Measurements from ENCODE around the gene IGSF9.

The IGSF9 gene

DNA sequence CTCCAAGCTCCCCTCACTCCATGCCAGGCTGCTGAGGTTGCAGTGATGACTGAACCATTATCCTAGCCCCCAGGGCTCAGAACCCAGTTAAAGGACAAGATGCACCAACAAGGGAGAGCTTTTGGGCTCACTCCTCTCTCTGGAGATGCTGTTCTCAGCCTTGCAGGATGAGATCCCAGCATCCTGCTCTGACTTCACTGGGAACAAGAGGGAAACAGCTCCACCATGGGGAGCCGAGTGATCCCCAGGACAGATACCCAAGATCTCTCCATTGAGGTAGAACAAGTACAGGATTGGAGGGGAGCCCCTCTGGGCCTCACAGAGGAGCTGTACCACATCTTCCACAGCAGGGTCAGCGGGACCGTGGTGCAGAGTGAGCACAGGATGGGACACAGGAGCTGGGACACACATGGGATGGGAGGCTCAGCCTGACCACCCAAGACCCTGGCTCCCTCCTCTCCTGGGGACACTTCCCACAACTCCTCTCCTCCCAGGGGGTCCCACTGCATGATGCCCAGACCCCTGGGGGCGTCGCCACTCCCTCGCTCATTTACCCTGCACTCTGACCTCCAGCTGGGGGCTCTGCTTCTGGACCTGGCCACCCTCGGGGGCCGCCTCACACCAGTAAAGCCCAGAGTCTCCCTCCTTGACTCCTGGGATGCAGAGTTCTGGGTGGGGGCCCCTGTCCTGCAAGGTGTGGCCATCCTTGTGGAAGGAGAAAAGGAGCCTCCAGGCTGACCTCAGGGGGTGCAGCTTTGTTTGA, 27.2 kb upstream of the IGSF9 start:
- DNase-seq = no peak

DNA sequence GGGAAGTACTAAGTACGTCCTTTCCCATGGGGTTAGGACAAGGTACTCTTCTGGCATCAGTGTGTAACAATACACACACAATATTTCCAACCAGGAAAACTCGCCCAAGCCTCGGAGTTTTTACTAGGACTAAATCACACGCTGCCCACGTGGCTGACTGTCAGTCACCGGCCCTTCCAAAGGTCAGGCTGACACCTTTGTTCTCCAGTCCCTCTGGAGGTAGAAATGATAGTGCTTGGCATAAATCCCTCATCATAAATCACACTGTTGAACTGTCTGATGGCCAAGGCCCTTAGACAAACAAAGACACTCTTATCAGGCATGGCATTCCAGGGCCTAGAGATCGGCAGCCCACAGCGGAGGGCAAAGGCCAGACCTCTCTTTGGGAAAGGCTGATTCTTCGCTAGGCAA, 25.5 kb upstream of the IGSF9 start:
- no peak for DNase-seq

DNA sequence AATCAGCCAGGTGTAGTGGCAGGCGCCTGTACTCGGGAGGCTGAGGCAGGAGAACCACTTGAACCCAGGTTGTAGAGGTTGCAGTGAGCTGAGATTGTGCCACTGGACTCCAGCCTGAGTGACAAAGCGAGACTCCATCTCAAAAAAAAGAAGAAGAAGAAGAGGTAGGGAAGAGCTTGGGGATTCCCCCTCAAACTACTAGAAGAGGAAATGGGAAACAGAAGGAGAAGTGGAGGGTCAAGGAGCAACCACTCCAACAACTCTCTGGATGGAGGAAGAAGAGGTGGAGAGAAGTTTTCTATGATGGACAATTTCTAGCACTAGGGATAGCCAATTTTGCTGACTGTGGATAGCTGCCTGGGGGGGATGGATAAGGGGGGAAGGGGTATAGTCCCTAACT, 23.5 kb upstream of the IGSF9 start:
- no peak for DNase-seq

DNA sequence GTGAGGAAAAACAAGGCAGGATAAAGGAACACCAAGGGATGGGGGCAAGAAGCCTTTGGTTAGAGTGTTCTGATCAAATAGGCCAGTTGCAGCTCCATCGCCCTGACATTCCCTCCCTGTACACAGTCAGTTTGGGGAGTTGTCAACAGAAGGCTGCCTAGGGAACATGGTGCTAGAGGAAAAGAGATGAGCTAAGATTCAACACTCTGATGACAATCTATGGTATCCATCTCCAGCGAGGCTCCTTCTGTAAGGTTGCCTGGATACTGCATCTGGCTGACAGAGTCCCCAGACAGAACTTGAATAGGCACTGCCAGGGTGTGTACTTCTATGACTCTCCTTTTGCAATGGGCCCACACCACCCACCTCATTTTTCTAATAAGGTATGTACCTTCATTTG, 19.9 kb upstream of the IGSF9 start:
- DNase-seq = no peak

- no peak for DNase-seq
These were observed 18.7 kb upstream of the IGSF9 start for GRCh38 chr1:159964144-159964543.

GRCh38 chr1:159962176-159962575, 16.8 kb upstream of the IGSF9 start:
- no peak for DNase-seq

DNA sequence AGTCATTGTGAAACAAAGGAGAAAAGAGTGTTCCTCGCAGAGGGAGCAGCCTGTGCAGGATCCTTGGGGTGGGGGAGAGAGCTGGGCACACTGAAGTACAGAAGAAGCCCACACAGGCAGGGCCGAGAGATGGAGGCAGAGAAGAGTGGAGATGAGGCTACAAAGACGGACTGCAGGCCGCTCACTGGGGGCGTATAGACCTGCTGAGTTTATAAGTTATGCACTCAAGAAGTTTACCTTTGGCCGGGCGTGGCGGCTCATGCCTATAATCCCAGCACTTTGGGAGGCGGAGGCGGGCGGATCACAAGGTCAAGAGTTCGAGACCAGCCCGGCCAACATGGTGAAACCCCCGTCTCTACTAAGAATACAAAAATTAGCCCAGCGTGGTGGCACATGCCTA, 16.2 kb upstream of the IGSF9 start:
- DNase-seq = no peak

GRCh38 chr1:159960721-159961381, 15.4 kb upstream of the IGSF9 start:
- DNase-seq = no peak

DNA sequence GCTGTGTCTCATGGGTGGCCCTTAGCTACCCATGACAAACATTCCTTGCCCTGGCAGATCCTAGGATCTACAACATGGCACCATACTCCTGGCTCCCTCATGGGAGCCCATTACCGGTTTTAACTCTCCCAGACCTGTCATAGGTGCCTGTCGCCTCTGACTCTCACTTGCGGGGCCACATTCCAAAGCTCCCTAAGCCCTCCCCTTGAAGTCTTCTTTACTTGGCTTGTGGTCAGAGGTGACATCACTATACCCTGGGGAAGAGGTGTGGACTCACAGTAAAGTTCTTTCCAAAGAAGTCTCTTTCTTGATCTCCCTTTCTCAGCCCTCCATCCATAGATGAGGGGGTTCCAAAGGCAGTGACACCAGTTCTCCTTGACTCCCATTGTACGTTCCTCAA, 14.0 kb upstream of the IGSF9 start:
- DNase-seq = no peak

DNA sequence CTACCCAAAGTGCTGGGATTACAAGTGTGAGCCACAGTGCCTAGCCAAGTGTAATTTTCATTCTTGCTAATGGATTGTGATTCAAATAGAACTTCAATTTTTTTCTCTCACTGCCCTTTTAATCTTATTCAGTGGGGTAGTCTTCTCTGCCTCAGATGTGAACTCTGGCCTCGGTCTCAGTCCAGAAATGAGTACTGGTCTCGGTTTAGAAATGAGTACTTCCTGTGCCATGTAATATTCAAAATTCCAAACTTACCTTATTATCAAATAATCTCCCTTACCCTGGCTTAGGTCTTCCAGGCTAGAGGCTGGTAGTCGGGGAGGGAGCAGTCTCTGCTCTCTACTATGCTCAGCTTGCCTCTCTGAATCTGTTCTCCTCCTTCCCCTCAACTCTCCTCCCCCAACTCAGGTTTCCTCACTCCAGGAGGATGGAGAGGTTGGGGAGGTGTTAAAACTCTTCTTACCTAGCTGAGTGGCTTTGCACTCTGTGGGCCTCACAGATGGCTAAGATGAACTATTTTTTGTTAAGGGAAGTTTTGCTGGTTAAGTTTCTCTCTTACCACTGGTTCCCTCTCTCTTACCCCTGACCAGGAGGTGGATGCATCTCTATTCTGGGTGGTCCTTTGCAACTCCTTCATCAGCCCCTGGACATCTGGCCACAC, 13.4 kb upstream of the IGSF9 start:
- DNase-seq = no peak

GRCh38 chr1:159957824-159958268, 12.4 kb upstream of the IGSF9 start:
- DNase-seq = no peak

DNA sequence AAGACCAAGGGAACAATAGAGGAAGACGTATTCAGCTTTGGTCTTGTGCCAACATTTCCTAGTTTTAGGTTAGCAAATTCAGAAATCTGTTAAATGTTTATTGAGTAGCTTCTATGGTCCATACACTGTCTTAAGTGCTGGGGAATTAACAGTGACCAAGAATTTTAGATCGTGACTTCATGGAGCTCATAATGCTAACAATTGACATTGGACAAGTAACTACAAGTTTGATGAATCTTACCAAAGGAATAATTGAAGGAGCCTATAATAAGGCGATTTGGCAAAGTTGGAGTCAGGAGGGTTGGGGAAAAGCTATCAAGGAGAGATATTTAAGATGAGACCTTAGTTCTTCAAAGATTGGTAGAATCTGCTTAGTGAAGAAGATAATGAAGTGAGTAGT, 10.0 kb upstream of the IGSF9 start:
- DNase-seq = no peak

GRCh38 chr1:159953536-159954515, 8.4 kb upstream of the IGSF9 start, which contains the start of gene SLAMF9:
SLAMF9 (minus strand) TSS chr1:159954237; CDS start chr1:159954137, 100 bp downstream.
- no peak for DNase-seq

DNA sequence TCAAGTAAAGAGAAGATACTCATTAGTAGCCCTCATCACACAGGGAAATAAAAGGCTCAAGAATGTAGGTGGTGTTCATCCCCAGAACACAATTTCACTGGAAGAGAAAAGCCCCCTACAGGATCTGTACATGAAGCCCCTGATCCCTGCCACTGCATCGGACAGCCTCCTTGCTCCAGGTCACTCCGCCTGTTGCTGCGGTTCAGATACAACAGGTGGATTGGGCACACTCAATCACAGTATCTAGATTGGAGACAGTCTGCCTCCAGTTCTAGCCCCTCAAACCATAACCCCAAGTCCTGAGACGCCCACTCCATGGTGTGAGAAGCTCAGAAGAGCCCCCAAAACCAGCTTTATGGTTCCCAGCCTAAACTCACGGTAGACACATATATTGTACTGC, 7.5 kb upstream of the IGSF9 start:
- no peak for DNase-seq

- DNase-seq = no peak
These were observed 6.1 kb upstream of the IGSF9 start for GRCh38 chr1:159951551-159951950.

DNA sequence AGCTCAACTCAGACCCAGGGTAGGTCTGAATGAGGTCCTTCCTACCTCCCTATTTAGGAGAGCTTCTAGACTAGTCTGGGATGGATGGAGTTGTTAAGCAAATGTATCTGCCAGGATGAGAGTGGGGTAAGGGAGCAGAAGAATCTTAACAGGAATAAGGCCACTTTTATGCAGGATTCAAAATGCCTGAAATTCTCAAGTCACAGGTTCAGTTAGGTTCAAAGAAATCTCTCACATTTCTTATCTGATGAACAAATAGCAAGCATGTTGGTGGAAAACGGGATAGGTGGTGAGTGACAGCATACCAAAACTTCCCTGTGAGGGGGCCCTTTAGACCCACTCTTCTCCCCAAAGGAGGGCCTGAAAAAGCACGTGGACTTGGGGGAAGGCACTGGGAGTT, 5.6 kb upstream of the IGSF9 start:
- DNase-seq = no peak

GRCh38 chr1:159949981-159950381, 4.6 kb upstream of the IGSF9 start:
- DNase-seq = no peak

DNA sequence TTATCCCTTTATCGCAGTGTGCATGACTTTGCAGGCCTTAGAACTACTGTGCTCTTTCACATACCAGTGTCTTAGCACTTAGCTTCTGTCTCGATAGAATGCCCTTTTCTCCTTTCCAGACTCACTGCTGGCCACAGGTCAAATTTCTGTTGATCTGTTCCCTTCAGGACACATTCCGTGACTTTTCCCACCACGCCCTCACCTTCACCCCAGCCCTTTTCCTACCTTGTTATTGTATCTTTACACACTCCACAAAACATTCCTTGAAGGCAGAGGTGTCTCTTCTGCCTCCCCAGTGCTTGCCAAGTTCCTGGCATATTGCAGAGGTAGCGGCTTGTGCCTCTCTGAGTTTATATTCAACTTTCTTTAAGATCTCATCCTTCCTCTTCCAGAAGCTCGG, 3.7 kb upstream of the IGSF9 start:
- no peak for DNase-seq

- DNase-seq = no peak
These were observed 2.5 kb upstream of the IGSF9 start for GRCh38 chr1:159947942-159948341.

DNA sequence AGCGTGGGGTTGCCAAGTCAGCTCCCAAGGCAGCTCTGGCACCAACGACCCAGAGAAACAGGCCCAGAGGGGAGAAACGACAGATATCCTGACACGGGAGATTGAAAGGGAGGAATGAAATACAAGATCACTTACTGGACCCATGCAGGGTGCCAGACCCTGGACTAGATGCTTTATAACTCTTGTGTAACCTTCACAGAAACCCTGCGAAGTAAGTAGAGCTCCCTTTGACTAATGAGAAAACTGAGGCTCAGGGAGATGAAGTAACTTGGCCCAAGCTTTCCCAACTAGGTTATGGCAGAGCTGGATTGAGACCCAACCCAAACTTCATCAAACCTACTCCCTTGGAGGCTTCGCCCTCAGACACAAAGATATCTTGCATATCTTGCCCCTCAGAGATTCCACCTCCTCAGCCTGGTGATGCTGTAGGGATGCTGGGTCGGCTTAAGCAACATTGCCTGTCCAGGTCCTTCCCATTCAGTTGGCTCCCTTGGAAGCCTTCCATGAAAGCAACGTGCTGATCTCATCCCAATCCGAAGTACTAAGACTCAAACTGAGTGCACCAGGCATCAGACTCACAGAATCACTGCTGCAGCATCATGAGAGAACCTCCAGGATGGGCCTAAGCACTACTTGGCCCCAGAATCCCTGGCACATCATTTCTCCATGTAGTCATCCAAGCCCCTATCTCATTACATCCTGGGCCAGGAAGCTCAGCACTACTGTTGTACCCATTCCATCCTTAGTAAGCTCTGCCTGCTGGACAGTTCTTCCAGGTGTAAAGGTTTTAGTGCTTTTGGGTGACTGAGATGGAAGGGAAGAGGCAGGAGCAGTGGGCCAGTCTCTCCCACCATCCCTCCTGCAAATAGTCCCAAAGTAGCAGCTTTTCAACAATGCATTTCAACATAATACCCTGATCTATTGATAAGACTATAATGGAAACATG, 1.1 kb upstream of the IGSF9 start:
- DNase-seq = no peak

- DNase-seq = no peak
These were observed 574 bp downstream of the IGSF9 start for GRCh38 chr1:159944623-159945455.

All from RPMI8226 (cell line).